H1 (cell line): ENCODE data around the gene GJA10. TPM values are rescaled to one million over a fixed set of nuclear protein-coding genes. Genes with fewer than 3 reads are reported as not detected.

Experiments used
- CTCF ChIA-PET: fragments of 300-600 bp; sonication (Branson Sonifier 250); formaldehyde crosslinking; loops from one replicate; lab custom pipeline; 2021; ENCODE audit not compliant: partially characterized antibody; lab: Charles Lee
- POLR2A ChIA-PET: fragments of 300-600 bp; sonication (Branson Sonifier 250); formaldehyde crosslinking; loops from one replicate; lab custom pipeline; 2021; ENCODE audit warnings: inconsistent platforms; ENCODE audit not compliant: partially characterized antibody; lab: Charles Lee
- DNase-seq, 2 experiments: peaks; one replicate each; pipeline versions ENCODE4 v3.0.0 to v3.0.0-alpha.2; 2010 to 2022; ENCODE audit warnings: low spot score in 2 of 2, low read depth in 1 of 2, mixed read lengths in 1 of 2
- FAIRE-seq: peaks from 2 replicates; lab custom pipeline; 2011; peaks lifted over from hg19 to GRCh38; lab: Jason Lieb, UNC
- H2AFZ ChIP-seq: 2 replicates; pipeline ENCODE4 v1.8.1; 2012; ENCODE audit warnings: low read length, inconsistent platforms
- H2AK5ac ChIP-seq: 2 replicates; pipeline ENCODE4 v1.6.1; 2013; ENCODE audit warnings: low read depth, low read length
- H2BK120ac ChIP-seq: replicated peaks from 2 replicates; pipeline ENCODE3; 2013; ENCODE audit warnings: low read depth, low read length, inconsistent platforms
- H2BK12ac ChIP-seq: 2 replicates; pipeline ENCODE4 v1.6.1; 2013; ENCODE audit warnings: low read depth, low read length
- H2BK15ac ChIP-seq: 2 replicates; pipeline ENCODE4 v1.6.1; 2013; ENCODE audit warnings: low read length
- H2BK20ac ChIP-seq: 2 replicates; pipeline ENCODE4 v1.6.1; 2013; ENCODE audit warnings: low read length
- H2BK5ac ChIP-seq: 2 replicates; pipeline ENCODE4 v1.6.1; 2013; ENCODE audit warnings: low read depth, low read length
- H3K14ac ChIP-seq: 2 replicates; pipeline ENCODE4 v1.6.1; 2013; ENCODE audit warnings: inconsistent platforms; ENCODE audit not compliant: insufficient read length
- H3K18ac ChIP-seq: 2 replicates; pipeline ENCODE4 v1.6.1; 2013; ENCODE audit warnings: low read length; ENCODE audit errors: extremely low read depth
- H3K23ac ChIP-seq: 2 replicates; pipeline ENCODE4 v1.6.1; 2013; ENCODE audit warnings: inconsistent platforms; ENCODE audit not compliant: insufficient read length
- H3K23me2 ChIP-seq: 2 replicates; pipeline ENCODE4 v1.6.1; 2013; ENCODE audit warnings: low read depth, low read length
- H3K27ac ChIP-seq: 2 replicates; pipeline ENCODE4 v1.6.1; 2011; ENCODE audit warnings: low read depth, low read length, inconsistent platforms
- H3K27me3 ChIP-seq, 4 experiments: replicated peaks in 1 of 4; 1 replicate in 1 of 4; 2 replicates in 3 of 4; pipeline versions ENCODE4 v1.6.1 to v1.8.1; 2011 to 2013; ENCODE audit warnings: low read length in 3 of 4, mild to moderate bottlenecking in 3 of 4, inconsistent platforms in 2 of 4, mixed read lengths in 2 of 4, moderate library complexity in 1 of 4; ENCODE audit not compliant: control insufficient read depth in 3 of 4, insufficient read depth in 3 of 4; ENCODE audit errors: extremely low read depth in 1 of 4
- H3K36me3 ChIP-seq, 4 experiments: 2 replicates each; pipeline versions ENCODE4 v1.6.1 to v1.8.1; 2011 to 2013; ENCODE audit warnings: mild to moderate bottlenecking in 4 of 4, low read length in 3 of 4, moderate library complexity in 2 of 4, control low read depth in 1 of 4, inconsistent platforms in 1 of 4; ENCODE audit not compliant: insufficient read depth in 4 of 4, control insufficient read depth in 2 of 4
- H3K4ac ChIP-seq: replicated peaks from 2 replicates; pipeline ENCODE3; 2013; ENCODE audit warnings: low read length, low read depth, mixed read lengths, inconsistent platforms; ENCODE audit not compliant: insufficient read length
- H3K4me1 ChIP-seq, 4 experiments: replicated peaks in 1 of 4; 1 replicate in 1 of 4; 2 replicates in 3 of 4; pipeline versions ENCODE4 v1.6.1 to v1.8.1; 2011 to 2013; ENCODE audit warnings: low read length in 3 of 4, inconsistent platforms in 2 of 4, mixed read lengths in 1 of 4; ENCODE audit not compliant: insufficient read depth in 4 of 4, control insufficient read depth in 3 of 4
- H3K4me2 ChIP-seq, 2 experiments: 2 replicates each; pipeline versions ENCODE4 v1.6.1 to v1.8.1; 2011 to 2013; ENCODE audit warnings: low read depth in 2 of 2, low read length in 2 of 2, control low read depth in 1 of 2, inconsistent platforms in 1 of 2, mild to moderate bottlenecking in 1 of 2; ENCODE audit not compliant: insufficient read depth in 1 of 2
- H3K4me3 ChIP-seq, 4 experiments: fragments of 200-600, 300-600 bp in 1 of 4; sonication (generic), shearing (Covaris generic), sonication (Bioruptor Twin) in 1 of 4; 2 replicates each; pipeline versions ENCODE4 v1.5.1 to v1.8.1; 2011 to 2016; ENCODE audit warnings: low read length in 4 of 4, low read depth in 3 of 4, control low read depth in 2 of 4, inconsistent platforms in 2 of 4, mild to moderate bottlenecking in 2 of 4, mixed read lengths in 1 of 4, moderate library complexity in 1 of 4; ENCODE audit not compliant: insufficient read depth in 2 of 4; ENCODE audit errors: extremely low read depth in 1 of 4
- H3K56ac ChIP-seq: replicated peaks from 2 replicates; pipeline ENCODE3; 2013; ENCODE audit warnings: low read depth, mild to moderate bottlenecking, mixed read lengths, low read length, inconsistent platforms; ENCODE audit not compliant: insufficient read length
- H3K79me1 ChIP-seq: 2 replicates; pipeline ENCODE4 v1.6.1; 2013; ENCODE audit warnings: low read depth, low read length, control low read depth
- H3K79me2 ChIP-seq, 2 experiments: 2 replicates each; pipeline versions ENCODE4 v1.6.1 to v1.8.1; 2012 to 2013; ENCODE audit warnings: low read length in 2 of 2, mild to moderate bottlenecking in 2 of 2, inconsistent platforms in 1 of 2; ENCODE audit not compliant: insufficient read depth in 2 of 2, control insufficient read depth in 1 of 2
- H3K9ac ChIP-seq, 4 experiments: replicated peaks in 1 of 4; 1 replicate in 1 of 4; 2 replicates in 3 of 4; pipeline versions ENCODE4 v1.6.1 to v1.8.1; 2011 to 2013; ENCODE audit warnings: low read depth in 3 of 4, low read length in 3 of 4, control low read depth in 2 of 4, mild to moderate bottlenecking in 2 of 4, moderate library complexity in 2 of 4, inconsistent platforms in 1 of 4; ENCODE audit errors: extremely low read depth in 1 of 4
- H3K9me3 ChIP-seq, 2 experiments: 2 replicates each; pipeline versions ENCODE4 v1.6.1 to v1.8.1; 2012 to 2013; ENCODE audit warnings: mild to moderate bottlenecking in 2 of 2, moderate library complexity in 2 of 2, control low read depth in 1 of 2, inconsistent platforms in 1 of 2, low read depth in 1 of 2, low read length in 1 of 2, mixed read lengths in 1 of 2; ENCODE audit not compliant: insufficient read depth in 2 of 2
- H4K20me1 ChIP-seq, 2 experiments: replicated peaks in 1 of 2; 2 replicates each; pipeline versions ENCODE3 to v1.8.1; 2011 to 2013; ENCODE audit warnings: inconsistent platforms in 2 of 2, low read length in 2 of 2, mild to moderate bottlenecking in 1 of 2; ENCODE audit not compliant: insufficient read depth in 2 of 2, control insufficient read depth in 1 of 2
- H4K5ac ChIP-seq: 2 replicates; pipeline ENCODE4 v1.6.1; 2013; ENCODE audit warnings: low read length, low read depth, mixed read lengths, inconsistent platforms; ENCODE audit not compliant: insufficient read length
- H4K8ac ChIP-seq: 2 replicates; pipeline ENCODE4 v1.8.0; 2013; ENCODE audit warnings: mild to moderate bottlenecking, moderate library complexity, low read length, inconsistent platforms; ENCODE audit not compliant: insufficient read depth; ENCODE audit errors: extremely low read depth
- H4K91ac ChIP-seq: replicated peaks from 2 replicates; pipeline ENCODE3; 2013; ENCODE audit warnings: low read length, mixed read lengths, inconsistent platforms; ENCODE audit not compliant: insufficient read length
- HDAC2 ChIP-seq, 2 experiments: fragments of 300-600 bp in 1 of 2; sonication (generic) in 1 of 2; IDR thresholded peaks; 2 replicates each; pipeline ENCODE4 v1.6.1; 2011 to 2012; ENCODE audit warnings: low read depth in 2 of 2, low read length in 2 of 2, mild to moderate bottlenecking in 2 of 2, moderate library complexity in 2 of 2, borderline replicate concordance in 1 of 2, inconsistent platforms in 1 of 2
- WGBS, 2 experiments: shearing (Covaris generic) in 1 of 2; methylation state at CpG; one replicate each; pipeline versions ENCODE4 v1.1.6 to v1.1.7; 2013 to 2015; ENCODE audit warnings: low lambda C conversion rate in 2 of 2, mixed read lengths in 2 of 2, inconsistent platforms in 1 of 2, low coverage in 1 of 2, missing lambda C conversion rate in 1 of 2; ENCODE audit not compliant: insufficient replicate concordance in 2 of 2, insufficient coverage in 1 of 2, insufficient read length in 1 of 2; ENCODE audit errors: extremely low coverage in 1 of 2, missing lambda C conversion rate in 1 of 2; 5-methylcytosine and 5-hydroxymethylcytosine counted together
- polyA plus RNA-seq, 7 experiments: library from polyadenylated mRNA; depleted of rRNA in 3 of 7; stranded (reverse) in 5 of 7; unstranded in 2 of 7; fragments of >200 nt in 5 of 7; fragments of 200-250 nt in 2 of 7; gene quantifications; 1 replicate in 5 of 7; 2 replicates in 1 of 7; 4 replicates in 1 of 7; pipeline versions ENCODE4 v1.2.1 to v1.2.3, GENCODE V29; 2011 to 2013; ENCODE audit warnings: missing spikeins in 2 of 7, mixed read lengths in 2 of 7
- total RNA-seq: library from RNA; stranded (reverse); fragmentation: NEBNext Ultra II Directional; extraction: Animal tissue kit (Norgen Biotek cat#: 25700); gene quantifications from 2 replicates; pipeline ENCODE4 v1.2.1, GENCODE V29; 2021

The GJA10 gene
- total and polyA plus RNA-seq, 2 of the 8 experiments (the other 6 are each of a cell fraction or from before 2014, with no cell fraction given) = 0.21 TPM; not detected in 1

GRCh38 chr6:89924231-89924630, 30.0 kb downstream of the GJA10 start:
- H3K27me3 ChIP-seq = no peaks in the 10 kb centered on the region
- H3K27ac ChIP-seq = no peak overlapping the region
- ChIA-PET CTCF (interaction anchor here (0.6 to 2.2 kb wide), 2 partner anchors 17 to 710 kb away, joined by 3 to 7 read pairs; no protein-coding TSS in a partner anchor), POLR2A (no interaction called here)
- no peak overlapping the region for H2BK15ac ChIP-seq
- no peak overlapping the region for H4K5ac ChIP-seq
- H3K18ac ChIP-seq = no peak overlapping the region
- H4K20me1 ChIP-seq = no peaks in the 10 kb centered on the region
- no peak overlapping the region for H3K23ac ChIP-seq
- 79% methylated on average over 5 of the region's 5 CpGs; no CpG with 5 or more reads in 1 of the 2 experiments for whole genome bisulfite sequencing, 2 experiments
- H4K8ac ChIP-seq = no peak overlapping the region
- no peaks in the 10 kb centered on the region for H3K23me2 ChIP-seq
- H3K14ac ChIP-seq = no peak overlapping the region
- no peak for FAIRE-seq
- no peak overlapping the region for H2BK5ac ChIP-seq
- no peak overlapping the region for H3K4ac ChIP-seq
- no peaks in the 10 kb centered on the region for H3K36me3 ChIP-seq
- H3K56ac ChIP-seq = no peak overlapping the region
- H2AFZ ChIP-seq = no peak overlapping the region
- no peak overlapping the region for H3K4me2 ChIP-seq
- H4K91ac ChIP-seq = no peak overlapping the region
- no peak overlapping the region for H2BK120ac ChIP-seq
- no peak overlapping the region for H2BK20ac ChIP-seq
- no peak overlapping the region for H3K9ac ChIP-seq
- H3K4me1 ChIP-seq = no peaks in the 10 kb centered on the region; a peak in 1 of 7 replicates
- H2BK12ac ChIP-seq = no peak overlapping the region
- H3K9me3 ChIP-seq = no peaks in the 10 kb centered on the region
- H3K79me2 ChIP-seq = no peaks in the 10 kb centered on the region
- no peak overlapping the region for H3K4me3 ChIP-seq
- H3K79me1 ChIP-seq = no peaks in the 10 kb centered on the region
- DNase-seq = no peak
- H2AK5ac ChIP-seq = no peak overlapping the region
- TF ChIP-seq HDAC2 (IDR thresholded peaks at IDR 0.05; ENCODE audit: borderline replicate concordance in 1 of 2, low read depth in 2 of 2, low read length in 2 of 2) = no peak
